HG02885 (cell line): ENCODE results near the gene GSC.

ENCODE experiments used
- ATAC-seq: cut with Tn5 transposase; IDR thresholded peaks from one replicate; pipeline ENCODE4 v1.9.1; 2021; ENCODE audit warnings: mild to moderate bottlenecking; ENCODE audit not compliant: unreplicated experiment, poor library complexity

The GSC gene

DNA sequence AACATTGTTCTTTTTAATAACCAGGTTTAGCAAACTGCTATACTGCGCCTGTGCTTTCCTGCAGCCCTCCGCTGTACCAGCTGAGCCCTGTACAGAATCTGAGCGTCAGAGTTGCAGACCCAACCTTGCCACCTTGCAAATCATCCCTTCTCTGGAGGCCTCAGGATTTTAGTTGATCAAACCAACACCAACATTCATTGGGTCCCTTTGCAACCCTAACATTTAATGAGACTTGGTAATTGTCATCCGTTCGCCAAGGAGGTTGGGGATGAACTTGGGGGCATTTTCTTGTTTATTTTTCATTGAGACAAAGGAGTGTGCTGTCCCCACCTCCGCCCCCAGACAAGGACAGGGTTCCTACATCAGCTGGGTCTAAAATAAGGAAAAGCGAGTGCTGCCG is 2.6 kb upstream of the GSC start:
- ATAC-seq: no peak

DNA sequence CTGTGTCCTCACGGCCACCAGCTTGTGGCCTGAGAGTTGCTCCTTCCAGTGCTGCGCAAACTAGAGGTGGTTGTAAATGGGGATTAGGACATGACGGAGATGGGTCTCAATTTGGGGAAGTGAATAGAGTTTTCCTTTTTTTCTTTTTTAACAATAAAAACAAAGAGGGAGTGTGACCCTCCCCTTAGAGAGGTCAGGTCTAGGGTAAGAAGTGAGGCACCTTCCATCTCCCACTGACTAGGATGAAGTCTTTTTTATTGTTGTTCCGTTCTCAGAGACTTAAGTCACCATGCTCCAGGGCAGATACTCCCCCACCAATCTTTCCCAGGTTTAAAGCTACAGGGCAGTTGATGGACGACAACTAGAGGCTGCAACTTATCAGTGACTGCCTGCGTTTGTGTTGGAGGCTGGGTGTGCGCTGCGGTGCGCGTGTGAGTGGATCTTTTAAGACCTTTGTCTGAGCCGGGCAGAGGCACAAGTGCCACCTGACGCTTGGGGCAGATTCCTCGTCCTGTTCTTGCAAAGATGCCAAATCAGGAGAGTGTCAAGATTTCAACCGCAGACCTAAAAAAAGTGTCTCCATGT is 2.1 kb upstream of the GSC start:
- no peak for ATAC-seq

- ATAC-seq: no peak
Measured at GRCh38 chr14:94771158-94771905, 1.4 kb upstream of the GSC start.

DNA sequence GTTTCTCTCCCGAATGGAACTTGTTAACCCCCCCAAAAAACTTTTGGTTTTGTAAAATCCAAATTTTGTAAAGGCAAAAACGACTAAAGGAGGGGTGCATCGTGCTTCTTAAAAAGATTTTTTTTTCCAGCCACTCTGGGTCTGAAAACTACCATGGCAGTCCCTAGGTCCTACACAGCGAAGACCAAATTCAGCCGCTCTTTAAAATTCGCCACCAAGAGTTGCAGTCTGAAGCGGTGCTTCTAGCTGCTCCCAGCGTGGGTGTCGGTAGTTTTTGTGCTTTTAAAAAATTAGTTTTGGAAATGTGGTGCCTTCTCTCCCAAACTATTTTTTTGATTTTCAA is 873 bp upstream of the GSC start:
- ATAC-seq: no peak

DNA sequence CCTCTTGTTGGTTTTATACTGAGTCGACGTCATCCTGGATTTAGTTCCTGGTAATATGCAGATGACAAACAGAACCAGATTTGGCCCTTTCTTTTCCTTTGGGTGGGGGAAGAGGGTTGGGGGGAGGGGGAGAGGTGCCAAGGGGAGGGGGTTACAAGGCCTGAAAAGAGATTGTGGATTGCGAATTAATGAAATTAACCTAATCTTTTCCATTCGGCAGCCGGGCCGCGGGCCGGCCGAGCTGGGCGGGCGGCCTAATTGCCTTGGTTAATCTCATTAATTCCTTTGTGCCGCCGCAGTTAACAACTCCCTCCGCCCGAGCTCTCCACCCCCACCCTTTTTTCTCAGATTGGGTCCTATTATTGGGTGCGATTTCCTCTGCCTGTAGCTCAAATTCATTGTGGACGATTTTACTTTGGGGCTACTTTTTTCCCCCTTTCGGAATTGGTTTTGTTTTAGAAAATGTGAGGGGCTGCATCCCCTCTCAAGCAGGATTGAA is 387 bp upstream of the GSC start:
- no peak for ATAC-seq

GRCh38 chr14:94768521-94769390 is 1.2 kb downstream of the GSC start:
- ATAC-seq: no peak

GRCh38 chr14:94768141-94768520 is 1.8 kb downstream of the GSC start:
- no peak for ATAC-seq

- no peak for ATAC-seq
Measured at GRCh38 chr14:94767321-94767878, 2.5 kb downstream of the GSC start.

GRCh38 chr14:94764573-94764972 is 5.3 kb downstream of the GSC start:
- no peak for ATAC-seq

DNA sequence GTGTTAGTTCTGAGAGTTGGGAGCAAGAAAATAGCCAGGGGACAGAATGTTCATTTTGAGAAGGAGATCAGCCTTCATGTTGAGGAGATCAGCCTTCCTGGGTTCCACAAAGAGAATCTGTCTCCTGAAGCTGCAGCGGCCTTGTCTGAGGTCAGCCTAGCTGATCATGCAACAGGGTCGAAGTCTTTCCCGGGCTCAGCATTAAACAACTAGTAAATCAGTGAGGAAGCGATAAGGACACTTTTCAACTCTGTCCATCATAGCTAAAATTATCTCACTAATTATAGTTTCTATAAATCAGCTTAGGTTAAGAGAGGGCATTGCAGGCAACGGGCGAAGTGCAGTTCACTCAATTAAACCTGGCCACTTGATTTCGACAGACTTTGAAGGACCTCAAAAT is 7.5 kb downstream of the GSC start:
- ATAC-seq: no peak

DNA sequence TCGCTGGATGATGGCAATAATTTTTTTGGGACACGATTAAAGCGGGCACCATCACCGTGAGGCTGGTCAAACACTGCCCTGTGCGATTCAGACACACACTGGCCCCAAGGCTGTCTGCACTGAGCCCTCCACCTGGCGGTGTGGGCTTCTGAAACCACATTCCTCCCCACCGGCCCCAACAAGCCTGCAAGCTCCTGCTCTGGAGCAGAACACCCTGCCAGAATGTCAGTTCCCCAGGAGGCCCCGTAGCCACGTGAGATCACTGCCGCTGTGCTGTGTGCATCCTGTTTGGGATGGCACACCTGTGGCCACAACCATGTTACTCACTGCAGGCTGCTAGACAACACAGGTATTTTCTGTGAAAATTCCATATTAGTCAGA is 7.9 kb downstream of the GSC start:
- ATAC-seq: no peak

DNA sequence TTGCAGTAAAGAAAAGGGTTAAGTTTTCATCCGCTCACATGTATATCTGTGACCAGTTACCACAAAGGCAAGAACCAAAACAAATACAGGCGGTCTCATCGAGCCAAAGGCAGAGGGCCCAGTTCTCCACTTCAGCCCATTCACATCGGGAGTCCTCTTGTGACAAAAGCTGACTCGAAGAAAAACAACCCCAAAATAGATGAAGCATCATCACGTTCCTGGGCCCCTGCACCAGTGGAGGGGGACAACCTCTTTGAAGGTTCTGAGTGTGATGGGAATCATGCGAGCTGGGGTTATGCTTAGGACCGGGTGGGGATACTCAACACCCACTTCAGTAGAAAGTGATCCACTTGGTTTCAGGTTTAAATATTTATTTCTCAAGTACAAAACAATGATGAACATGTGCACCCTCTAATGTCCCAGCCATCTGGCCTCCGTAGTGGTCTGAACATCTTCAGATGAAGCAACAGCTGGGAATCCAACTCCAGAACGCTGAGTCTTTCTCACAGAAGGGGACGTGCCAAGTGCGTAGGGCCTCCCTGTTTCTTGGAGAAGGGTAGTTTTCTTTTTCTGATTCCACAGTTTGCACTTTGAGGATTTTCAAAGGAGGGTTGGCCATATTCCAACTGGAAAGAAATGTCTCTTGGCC is 8.4 kb downstream of the GSC start:
- no peak for ATAC-seq

DNA sequence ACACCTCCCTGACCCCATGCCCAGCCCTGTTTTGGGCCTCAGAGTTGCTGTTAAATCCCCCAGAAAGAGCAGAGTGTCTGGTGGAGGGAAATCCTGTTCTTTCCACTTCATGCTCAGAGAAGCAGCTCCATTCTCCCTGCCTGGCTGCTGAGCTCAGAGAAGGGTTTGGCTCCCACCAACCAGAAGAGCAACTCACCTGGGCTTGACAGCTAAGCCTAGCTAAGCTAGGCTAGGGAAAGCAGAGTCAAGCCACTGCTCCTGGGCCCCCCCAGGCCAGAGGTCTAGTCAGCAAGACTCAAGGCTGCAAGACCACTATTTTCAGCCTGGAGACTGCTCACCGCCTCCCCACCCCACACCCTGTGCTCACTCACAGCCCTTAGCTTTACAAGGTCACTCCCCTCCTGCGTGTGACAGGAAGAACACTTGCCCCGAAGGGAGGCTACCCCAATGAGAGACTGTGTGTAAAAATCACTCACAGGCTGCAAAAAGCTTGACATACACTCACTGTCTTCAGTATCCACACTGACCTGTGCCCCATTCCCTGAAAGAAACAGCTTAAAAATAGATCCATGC is 13.5 kb downstream of the GSC start:
- ATAC-seq: no peak

DNA sequence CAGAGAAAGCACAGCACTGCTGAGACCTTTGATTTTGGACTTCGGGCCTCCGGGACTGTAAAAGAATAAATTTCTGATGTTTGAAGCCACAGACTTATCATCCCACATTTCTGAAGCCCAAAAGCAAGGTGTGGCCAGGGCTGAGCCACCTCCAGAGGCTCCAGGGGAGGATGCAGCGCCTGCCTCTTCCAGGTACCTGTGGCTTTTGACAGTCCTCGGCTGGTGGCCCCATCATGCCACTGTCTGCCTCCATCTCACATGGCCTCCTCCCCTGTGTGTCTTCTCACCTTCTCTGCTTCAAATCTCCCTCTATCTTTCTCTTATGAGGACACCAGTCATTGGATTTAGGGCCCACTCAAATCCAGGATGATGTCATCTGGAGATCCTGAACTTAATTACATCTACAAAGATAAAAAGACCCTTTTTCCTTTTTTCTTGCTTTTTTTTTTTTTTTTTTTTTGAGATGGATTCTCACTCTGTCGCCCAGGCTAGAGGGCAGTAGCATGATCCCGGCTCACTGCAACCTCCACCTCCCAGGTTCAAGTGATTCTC is 15.4 kb downstream of the GSC start:
- no peak for ATAC-seq

DNA sequence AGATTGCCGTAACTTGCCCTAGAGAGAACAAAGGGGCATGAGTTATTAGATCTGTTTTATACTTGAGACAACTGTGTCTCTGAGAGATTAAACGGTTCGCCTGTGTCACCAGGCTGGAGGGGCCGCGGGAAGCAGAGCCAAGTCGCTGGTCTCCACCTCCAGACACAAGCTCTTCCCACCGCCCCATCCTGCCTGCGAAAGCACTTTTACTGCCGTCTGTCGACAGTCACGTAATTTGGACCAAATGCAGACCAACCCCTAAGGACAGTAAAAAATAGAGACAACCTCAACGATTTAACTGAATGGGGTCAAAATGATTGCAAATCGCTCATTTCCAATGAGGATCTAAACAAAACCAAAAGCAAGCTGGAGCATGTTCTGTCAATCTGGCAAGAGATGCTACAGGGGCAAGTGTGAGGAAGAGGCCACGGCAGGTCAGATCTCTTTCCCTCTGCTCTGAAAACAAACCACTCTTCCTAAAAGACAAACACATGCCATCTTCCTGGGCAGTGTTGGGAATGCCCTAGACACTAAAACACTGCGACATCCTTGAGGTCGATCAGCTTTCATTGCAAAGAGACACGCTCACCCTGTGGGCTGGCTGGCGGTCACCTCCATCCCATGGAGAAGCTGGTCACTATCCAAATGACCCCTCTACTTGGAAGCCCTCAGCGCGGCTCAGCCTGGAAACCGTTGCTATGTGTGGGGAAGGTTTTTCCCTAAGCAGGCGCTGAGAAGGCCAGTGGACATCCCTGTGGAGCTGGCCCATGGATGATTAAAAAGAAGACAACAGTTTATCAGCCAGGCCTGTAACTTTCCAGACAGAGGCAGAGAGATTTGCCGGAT is 17.1 kb downstream of the GSC start:
- ATAC-seq: no peak

- ATAC-seq: no peak
Measured at GRCh38 chr14:94751956-94752355, 18.0 kb downstream of the GSC start.

DNA sequence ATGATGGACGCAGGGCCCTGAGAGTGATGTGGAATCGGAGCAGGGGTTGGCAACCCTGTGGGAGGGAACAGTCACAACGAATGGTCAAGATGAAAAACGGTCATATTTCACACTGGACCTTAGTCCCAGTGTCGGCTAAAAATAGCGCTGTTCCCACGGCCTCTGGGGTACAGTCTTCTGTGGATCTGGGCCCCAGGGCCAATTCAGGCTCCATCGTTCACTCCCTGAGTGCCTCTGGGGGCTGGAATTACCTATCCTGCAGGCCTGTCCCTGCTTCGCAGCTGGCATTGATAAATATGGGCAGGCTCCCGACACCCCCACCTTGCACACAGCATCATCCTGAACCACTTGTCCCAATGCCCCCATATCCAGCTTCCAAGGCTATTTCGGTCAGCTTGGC is 18.6 kb downstream of the GSC start:
- no peak for ATAC-seq

DNA sequence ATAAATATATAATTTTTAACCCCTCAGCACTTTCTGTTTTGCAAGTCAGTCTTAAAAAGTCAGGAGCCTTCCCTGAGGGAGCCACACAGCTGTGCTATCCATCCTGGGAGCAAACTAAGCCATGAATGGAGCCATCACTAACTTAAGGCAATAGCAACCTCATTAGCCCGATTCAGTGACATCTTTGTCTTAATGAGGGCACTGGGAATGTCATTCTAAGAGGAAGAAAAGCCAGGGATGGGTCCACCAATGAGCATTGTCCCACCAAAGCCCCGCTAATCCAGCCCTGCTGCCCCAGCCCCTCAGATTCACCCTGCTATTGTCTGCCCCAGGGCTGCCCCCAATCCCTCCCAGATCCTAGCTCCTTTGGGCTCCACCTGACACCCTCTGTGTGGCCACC is 19.5 kb downstream of the GSC start:
- ATAC-seq: no peak
